Stimulated activated CD8-positive, alpha-beta memory T cell treated with anti-CD3 and anti-CD28 coated beads, Interleukin-15, amount 100 ng/mL, for 48 hours (primary cell): ENCODE measurements around the gene NOS1AP.

Experiments
- DNase-seq, 2 donors: peaks; one replicate each; pipeline ENCODE4 v3.0.0-alpha.2; 2020; ENCODE audit warnings: low read depth in 2 of 2

Gene NOS1AP

DNA sequence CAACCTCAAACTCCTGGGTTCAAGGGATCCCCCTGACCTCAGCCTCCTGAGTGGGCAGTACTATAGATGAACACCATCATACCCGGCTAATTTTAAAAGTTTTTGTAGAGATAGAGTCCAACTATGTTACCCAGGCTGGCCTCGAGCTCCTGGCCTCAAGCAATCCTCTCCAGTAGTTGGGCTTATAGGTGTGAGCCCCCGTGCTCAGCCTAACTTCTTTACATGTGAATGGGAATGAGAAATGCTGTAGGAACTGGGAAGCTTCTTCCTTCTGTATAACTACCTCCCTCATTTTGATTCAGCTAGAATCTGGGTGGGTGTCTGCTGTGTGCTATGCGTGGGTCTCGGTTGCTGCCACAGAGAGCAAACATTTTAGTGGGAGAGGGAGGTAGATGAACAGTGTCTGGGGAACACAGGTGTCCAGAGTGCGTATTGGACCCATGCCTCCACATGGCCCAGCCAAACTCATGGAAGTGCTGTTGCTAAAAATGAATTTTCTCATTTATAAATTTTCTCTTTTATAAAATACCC is 150.6 kb downstream of the NOS1AP start:
- DNase-seq: no peak

DNA sequence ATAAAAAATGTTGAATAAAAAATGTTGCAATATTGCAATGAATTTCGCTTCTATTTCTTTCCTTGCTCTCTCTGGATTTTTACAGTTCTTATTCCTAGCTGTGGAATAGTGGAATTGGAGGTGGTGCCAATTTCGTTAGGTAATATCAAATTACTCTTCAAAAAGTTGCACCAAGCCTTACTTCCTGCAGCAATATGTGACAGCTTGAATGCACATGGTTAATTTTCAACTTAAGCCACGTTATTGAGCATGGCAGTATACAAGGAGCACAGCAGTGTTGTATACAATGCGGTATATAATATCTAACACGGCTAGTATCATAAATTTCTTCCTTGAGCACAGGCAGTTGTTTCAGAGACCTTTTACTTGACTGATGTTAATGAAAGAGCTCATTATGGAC is 152.5 kb downstream of the NOS1AP start:
- no peak for DNase-seq

DNA sequence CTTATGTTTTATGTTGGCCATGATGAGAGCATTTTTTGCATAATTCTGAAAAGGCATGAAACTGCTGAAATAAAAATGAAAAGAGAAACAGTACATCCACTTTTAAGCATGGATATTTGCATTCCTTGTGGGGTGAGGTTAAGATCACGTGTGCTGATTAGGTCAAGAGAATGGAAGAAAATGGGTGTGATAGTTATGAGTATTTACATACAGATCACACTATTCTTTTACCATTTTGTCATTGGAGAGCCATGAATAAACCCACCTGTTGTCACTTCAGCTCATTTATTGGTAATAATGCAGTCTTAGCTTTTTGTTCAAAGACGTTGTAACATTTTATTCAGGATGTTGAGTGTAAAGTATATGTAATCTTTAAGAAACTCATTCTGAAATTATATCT is 153.2 kb downstream of the NOS1AP start:
- no peak for DNase-seq

DNA sequence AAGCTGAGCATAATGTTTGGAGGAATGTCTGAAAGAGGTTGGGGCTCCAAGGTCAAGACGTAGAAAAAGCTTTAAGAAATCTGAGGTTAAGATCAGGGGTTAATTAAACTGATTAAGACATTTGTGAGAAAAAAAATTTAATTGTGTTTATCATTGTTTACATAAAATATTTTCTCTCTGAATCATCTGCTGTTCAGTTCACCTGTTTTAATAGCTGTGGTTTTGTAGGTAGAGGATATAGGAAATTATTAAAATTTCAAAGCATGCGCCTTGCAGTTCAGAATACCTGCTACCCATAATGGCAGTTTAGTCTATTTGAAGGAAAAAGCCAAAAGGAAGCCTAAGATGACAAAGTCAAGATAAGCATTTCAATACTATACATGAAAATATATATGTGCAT is 154.0 kb downstream of the NOS1AP start:
- DNase-seq: no peak

DNA sequence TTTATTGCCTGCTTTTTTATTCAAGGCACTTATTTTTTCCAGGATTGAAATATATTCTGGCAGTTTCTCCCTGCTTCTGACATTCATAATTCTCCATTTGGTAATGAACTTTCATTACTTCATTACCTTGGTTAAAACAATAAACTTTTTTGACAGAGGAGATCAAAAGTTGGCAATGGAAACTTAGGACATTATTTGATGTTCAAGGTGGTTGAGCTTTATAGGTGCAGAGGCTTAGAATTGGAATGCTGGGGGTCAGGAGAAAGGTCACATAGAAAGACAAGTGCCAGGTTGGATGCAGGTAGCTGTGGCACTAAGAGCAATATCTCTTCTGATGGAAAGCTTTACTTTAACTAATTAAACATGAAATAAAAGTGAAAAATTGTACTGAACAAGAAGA is 154.8 kb downstream of the NOS1AP start:
- DNase-seq: no peak

DNA sequence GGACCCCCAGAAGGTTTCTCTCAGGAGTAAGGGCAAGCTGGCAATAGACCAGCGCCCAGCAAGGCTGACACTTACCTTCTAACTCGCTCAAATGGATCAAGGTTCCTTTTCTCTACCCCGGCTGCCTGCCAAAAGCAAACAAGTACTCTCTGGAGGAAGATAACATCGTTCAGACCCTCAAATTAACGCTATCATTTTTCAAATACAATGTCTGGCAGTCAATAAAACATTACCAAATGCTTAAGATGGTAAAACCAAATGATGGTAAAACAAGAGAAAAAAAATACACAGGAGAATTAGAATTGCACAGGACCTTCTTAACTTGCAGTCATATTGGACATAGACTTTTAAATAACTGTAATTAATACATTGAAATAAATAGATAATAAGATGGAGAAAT is 159.1 kb downstream of the NOS1AP start:
- DNase-seq: no peak

DNA sequence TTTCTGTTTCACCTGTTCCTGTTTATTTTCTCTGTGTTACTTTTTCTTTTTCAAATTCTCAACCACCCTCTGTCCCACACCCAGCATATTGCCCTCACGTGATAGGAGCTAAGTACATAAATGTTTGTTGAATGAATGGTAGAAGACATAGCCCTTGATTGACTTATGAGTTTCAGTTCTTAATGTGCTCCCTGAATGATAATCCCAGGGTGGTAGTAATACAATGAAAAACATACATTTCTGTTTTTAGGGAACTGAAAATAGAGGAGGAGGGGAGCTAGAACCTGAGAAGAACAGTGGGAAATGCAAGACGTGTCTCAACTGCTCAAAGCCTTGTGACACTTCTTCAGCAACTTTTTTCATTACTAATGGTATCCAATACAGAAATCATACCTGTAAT is 160.1 kb downstream of the NOS1AP start:
- DNase-seq: no peak

DNA sequence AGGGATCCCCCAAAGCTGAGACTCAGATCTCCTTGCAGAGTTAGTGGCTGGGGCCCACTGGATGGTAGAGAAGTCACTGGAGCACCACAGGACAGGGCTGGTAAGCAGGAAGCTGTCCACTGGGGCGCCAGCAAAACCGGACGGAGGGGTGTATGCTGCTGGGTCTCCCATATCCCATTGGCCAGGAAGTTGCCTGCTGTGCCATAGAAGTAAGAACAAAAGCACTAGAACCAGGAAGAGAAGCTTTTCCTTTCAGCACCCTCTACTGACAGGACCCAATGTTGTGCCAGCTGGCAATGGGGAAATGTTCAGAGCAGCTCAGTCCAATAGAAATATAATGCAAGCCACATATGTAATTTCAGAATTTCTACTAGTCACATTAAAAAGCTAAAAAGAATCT is 160.6 kb downstream of the NOS1AP start:
- no peak for DNase-seq

DNA sequence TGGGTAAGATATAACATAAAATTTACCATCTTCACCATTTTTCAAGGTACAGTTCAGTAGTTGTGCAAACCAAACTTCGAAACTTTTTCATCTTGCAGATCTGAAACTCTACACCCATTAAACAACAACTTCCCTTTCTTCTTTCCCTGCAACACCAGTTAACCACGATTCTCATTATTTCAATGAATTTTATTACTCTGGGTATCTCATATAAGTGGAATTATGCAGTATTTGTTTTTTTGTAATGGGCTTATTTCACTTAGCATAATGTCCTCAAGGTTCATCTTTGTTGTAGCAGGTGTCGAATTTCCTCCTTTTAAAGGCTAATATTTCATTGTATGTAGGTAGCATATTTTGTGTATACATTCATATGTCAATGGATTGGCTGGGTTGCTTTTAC is 161.0 kb downstream of the NOS1AP start:
- DNase-seq: no peak

DNA sequence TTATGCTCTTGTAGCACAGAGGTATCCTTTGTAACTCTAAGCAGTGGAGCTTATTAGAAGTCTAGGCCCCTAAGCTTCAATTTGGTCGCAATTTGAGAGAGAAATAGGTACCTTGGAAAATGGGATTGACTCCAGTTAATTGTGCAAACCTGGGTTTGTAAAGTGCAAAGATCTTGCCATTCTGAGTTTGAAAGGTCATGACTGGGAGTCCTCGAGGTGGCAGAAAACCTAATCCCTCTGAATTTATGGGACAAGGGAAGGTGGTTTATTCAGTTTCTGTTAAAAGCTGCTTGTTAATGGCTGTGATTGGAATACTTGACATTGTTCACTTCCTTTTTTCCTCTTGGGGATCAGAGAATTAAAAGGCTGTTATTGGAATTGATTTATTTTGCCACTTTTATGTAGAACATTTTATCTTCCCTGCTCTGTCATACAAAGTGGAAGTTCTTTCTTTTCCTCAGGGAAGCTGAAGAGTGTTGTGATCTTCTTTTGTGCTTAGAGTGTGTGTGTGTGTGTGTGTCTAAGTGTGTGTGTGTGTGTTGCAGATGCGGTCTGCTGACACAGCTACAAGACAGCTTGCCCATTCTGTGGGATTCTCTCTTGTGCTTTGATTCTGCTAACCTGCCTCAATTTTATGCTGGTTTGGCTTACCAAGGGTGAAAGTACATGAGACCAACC is 162.7 kb downstream of the NOS1AP start:
- no peak for DNase-seq

DNA sequence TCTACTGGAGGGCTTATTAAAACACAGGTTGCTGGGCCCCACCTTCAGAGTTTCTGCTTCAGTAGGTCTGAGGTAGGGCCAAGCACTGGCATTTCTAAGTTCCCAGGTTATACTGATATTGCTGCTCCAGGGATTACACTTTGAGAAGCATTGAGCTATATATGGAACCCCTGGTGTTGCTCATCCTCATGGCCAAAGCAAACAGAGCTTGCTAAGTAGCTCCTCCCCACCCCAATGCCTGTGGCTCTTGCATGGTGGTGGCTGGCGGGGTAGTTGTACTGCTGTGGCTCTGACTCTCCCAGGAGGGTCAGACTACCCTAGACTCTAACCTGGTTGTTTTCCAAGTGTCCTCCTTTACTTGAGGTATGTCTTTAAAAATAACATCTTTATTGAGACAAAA is 163.6 kb downstream of the NOS1AP start:
- no peak for DNase-seq

DNA sequence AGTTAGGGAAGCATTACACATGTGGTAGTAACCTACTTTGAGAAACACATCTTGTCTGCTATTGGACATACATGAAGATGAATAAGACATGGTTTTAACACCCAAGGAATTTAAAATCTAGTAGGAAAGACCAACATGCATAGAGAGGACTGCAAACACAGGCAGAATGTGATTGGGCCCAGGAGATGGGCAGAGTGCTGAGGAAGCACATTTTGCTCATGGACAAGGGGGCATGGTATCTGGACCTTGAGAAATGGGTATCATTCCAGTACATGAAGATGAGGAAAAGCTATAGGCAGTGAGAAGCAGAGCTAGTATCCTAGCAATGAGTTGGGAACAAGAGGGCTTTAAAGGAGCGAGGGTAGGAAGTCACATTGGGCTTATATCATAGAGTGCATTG is 164.4 kb downstream of the NOS1AP start:
- no peak for DNase-seq

DNA sequence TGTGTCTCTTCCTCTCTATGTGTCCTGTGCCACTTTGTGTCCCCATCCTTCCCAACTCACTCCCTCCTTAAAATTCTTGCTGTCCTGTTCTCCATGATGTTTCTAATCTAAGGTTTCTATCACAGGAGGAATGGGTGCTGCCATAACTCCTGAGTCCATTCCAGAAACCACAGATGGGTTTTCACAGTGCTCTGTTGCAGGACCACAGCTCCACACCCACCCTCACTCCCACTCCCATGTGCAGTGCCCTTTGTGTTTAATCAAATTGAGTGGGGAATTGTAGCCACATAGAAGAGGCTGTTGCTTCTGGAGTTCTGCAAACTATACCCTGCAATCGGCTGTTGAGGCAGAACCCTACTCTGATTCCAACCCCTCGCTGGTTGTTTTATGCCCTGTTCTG is 165.1 kb downstream of the NOS1AP start:
- DNase-seq: no peak

DNA sequence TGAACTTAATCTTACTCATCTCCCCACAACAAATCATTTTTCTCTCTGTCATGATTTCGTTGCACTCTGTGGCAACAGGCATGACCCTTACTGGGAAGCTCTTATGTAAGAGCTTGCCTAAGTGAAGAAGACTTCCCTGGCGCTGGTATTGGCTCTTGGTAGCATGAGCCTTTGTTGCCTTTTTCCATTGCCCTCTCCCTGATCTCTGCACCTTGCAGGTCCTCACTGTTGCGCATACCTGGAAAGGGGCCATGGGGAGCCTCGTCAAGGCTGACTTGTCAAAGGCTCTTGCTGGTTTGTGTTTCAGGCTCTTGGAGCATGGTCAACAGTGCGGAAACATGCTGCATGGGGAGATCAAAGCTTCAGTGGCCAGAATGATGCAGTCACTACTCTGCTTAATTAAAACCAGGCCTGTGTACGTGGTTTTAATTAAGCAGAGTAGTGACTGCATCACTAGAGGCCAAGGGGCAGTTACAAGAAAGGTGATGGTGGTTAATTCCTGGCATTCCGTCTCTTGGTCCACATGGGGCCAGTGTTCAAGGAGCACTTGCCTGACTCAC is 165.8 kb downstream of the NOS1AP start:
- DNase-seq: no peak

DNA sequence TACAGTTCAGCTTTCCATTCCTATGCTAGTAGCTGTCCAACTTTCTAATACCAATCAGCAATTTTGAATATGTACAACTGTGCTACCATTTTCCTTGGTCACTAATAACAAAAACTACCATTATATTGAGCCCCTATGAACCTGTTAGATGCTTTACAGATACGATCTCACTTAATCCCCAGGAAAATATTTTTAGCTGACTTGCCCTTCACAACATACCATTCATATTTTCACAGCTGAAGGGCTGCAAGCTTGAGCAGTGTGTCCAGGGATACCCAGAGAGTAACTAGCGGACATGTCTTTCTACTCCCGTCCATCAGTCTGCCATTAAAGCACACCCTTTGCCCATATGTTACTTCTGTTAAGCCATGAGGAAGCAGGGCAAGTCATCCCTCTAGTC is 166.7 kb downstream of the NOS1AP start:
- no peak for DNase-seq

DNA sequence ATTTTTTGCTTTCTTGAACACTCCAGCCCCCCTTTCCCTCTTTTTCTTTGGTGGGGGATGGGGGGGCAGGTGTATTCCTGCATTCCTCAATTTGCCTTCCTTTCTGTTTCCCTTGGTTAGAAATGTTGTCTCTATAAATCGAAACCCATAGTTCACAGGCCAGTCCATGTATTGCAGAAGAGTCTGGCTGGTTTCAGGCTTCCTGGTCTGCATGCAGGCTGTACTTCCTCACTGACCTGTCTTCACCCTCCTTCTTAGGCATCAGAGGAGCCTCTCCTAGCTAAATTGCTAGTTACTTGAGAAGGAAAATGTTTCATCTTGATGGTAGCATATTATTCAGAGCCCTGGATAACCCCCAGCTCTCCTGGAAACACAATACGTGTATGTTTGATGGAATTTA is 167.1 kb downstream of the NOS1AP start:
- DNase-seq: no peak

DNA sequence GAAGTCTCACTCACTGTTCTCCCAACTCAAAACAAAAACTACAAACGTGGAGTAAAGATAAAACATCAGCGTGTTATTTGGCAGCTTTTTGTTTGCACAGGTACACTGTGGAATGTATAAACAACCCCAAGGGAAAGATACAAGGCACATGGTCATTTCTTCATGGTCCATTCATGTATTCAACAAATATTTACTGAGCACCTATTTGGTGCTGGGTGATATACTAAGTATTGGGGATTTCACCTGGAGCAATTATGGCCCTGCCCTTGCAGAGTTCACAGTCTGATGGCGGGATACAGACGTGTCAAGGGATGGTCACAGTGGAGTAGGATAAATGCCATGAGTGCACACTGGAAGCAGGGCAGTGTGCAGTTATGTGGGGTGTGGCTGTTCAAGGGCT is 171.1 kb downstream of the NOS1AP start:
- DNase-seq: no peak

DNA sequence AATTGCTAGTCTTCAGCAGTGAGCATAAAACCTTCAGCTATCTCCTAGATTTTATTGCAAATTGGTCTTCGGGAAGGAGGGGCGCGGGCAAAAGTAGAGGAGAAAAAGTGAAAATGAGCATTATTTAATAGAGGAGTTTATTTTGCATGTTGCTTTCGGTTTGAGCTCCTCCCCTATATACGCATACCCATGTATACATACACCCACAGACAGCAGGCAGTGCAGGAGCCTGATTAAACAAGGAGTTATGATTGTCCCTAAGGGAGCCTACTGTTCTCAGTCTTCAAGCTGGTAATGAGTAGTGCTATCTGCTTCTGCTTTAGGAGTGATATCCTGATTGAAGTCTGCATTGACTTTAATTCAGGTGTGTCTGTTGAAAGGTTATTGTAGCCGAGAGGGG is 173.3 kb downstream of the NOS1AP start:
- no peak for DNase-seq

DNA sequence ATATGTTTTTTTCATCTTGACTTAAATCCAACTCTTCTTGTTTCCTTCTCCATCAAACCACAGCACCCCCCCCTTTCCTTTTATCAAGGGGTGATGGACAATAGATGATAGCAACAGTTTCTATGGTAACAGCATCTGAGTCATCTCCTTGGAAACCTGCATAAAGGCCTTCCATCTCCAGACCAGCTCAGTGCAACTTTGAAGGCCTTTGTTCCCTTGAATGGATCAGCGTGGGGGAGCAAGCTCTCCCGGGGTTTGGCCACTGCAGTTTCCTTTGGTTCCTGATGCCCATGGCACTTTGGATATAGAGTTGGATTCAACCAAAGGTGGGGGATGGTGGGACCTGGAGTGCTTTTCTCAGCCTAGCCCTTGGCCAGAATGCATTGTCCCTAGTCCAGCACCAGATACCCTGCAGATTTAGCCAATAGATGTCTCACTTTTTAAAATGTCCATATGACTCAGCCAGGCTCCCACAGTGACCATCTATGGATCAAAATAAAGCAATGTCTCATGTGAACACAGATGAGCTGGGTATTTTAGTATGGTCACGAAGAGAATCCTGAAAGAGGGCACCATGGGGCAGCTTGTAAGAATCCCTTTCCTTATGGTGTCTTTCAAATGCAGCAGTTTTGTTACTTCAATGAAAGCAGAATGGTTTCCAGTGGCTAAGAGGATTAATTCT is 179.5 kb downstream of the NOS1AP start:
- DNase-seq: no peak

DNA sequence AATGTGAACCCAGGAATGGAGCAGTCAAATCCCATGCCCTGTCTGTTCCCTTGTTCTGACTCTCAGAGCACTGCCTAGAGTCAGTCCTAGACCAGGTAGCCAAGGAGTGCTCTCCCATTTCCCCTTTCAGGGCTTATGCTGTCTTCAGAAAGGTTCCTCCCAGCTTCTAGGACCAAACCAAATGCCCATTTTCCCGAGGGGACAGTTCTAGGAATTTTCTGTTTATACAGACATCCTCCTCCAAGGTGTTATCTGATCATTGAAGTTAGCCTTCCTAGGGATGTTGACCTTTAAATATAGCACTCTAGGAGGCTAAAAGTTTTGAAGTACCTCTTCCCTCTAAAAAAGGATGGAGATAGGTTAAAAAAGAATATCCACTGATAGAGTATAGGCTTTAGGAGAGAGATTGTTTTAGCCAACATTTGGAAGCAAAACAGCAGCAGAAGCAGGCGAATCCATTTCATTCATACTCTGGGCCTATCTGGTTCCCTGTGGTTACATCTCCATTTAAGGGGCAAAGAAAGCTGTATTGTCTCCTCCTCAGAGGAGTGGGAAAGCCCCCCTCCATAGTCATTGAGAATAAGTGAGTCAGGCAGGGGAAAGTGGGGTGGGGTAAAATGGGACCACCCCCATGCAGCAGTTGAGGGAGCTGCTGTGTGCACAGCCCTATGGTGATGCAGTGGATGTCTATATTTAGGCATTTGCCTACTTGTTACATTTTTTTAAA is 180.7 kb downstream of the NOS1AP start:
- no peak for DNase-seq

DNA sequence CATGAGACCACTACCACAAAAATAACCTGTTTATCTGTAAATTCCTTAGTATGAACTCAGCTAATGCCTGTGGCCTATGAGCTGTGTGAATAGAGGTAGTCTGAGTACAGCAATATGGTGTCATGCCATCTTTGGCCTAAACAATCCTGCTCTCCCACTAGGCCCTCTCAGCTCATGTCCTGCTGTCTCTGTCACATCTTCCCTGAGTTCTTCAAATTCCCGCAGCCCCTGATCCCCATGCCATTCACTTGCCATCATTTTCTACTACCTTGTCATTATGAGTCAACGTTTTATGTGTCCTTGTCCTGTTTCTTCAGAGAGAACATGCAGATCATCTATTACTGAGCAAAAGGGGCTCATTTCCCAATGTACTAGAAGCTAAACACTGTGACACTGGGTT is 181.6 kb downstream of the NOS1AP start:
- no peak for DNase-seq

DNA sequence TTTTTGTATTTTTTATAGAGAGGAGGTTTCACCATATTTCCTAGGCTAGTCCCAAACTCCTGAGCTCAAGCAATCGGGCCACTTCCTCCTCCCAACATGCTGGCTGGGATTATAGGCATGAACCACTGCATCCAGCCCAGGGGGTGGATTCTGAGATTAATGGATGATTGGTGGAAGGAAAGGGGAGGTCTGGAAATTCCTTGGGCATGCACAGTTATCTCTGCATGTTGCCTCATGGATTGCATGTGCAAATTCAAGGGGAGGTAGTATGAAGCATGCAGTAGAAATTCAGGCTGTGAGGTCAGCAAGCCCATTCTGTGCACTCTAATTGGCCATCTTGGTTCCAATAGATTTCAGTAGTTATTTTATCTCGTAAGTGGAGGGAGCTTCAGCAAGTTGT is 182.7 kb downstream of the NOS1AP start:
- DNase-seq: no peak

DNA sequence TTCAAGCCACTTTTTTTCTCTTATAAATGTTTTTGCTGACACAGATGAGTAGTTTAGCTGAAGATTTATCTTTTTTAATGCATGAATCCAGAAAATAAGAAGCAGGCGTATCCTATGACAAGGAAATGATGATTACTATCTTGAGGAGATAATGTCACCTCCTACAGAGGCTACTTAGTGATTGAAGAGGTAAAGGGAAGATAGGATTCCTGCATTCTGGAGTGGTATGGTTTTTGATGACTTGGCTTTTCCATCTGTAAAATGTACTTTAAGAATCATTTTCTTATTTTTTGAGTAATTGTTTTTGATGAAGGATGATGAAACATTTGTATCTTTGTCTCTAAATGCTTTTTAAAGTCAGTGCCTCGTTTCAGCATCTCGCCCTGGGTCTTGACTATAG is 184.3 kb downstream of the NOS1AP start:
- no peak for DNase-seq
